ENCODE results near the gene STAG3.
"Not testable (repeated sequence)": the region's sequence is repeated elsewhere in the genome, so short reads cannot be mapped to it uniquely, and the experiment has no call there.

Gene STAG3

GRCh38 chr7:100177045-100178001 is at the start of gene STAG3, which contains the start of gene GPC2:
STAG3 (plus strand) TSS chr7:100177918; CDS start chr7:100180557, 2,639 bp downstream.
GPC2 (minus strand) TSS chr7:100177381; CDS start chr7:100177199, 182 bp downstream.
- peak; percentile 90 for DNase-seq

- no peak for DNase-seq
Measured at GRCh38 chr7:100128637-100128963, 49.1 kb upstream of the STAG3 start.

DNA sequence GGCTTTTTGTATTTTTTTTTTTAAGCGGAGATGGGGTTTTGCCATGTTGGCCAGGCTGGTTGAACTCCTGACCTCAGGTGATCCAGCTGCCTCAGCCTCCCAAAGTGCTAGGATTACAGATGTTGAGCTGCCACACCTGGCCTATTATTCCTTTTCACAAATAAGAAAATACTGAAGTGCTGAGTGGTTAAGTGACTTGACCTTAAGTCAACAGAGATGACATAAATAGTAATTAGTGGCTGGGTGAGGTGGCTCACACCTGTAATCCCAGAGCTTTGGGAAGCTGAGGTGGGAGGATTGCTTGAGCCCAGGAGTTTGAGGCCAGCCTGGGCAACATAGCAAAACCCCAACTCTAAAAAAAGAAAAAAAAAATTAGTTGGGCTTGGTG is 47.5 kb upstream of the STAG3 start:
- DNase-seq: peak; percentile 57

GRCh38 chr7:100130608-100131453 is 46.9 kb upstream of the STAG3 start:
- peak; percentile 54 for DNase-seq

GRCh38 chr7:100132126-100132525 is 45.6 kb upstream of the STAG3 start:
- DNase-seq: peak; percentile 68

DNA sequence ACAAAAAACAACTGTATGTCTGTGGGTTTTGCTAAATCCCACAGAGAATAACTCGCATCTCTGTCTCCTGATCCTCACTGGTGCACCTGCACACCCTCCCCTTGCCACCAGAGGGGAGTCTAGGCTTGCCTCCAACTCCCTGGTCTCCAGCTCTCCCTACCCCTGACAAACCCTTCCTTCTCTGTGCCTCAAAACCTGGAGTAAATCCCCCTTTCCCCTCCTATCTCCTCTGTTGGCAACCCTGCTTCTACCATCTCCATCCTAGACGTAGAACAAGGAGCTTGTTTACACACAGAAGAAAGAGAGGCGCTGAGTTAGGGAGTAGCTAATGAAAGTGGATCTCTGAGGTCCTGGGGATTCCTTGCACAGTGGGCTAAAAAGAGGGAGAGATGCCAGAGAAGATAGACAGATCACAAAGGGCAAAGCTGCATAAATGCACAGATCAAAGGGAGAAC is 45.0 kb upstream of the STAG3 start:
- DNase-seq: peak; percentile 56

DNA sequence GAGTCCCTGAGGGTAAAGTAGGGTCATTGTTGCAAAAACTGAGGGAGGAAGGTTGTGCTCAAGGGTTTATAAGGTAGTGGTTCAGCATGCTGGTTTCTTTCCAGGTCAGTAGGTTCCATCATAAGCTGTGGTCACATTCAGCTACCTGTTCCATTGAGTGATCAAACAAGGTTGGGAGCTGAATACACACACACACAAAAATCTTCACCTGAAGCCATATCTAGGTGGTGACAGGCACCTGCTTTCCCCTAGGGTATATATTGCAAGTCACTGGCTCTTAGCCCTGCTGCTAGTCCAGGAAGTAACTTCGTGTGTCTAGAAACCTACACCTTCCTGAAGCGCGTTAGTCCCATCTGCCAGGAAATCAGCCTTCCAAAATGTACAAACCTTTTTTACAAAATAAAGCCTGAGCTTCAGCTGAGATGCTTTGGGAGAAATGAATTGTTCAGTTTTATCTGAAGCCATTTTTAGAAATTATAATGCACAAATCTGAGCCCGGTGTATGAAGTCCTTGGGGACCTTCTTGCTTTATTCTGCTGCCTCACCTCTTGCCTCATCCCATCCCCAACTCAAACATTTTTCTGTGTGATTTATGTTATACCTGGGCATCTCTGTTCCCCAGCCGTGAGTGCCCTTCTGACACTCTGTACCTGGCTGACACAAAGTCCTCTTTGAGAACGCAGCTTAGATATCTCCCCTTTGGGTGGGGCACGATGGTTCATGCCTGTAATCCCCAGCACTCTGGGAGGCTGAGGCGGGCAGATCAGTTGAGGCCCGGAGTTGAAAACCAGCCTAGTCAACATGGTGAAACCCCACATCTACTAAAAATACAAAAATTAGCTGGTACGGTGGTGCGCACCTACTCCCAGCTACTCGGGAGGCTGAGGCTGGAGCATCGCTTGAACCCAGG is 39.6 kb upstream of the STAG3 start:
- DNase-seq: no peak

GRCh38 chr7:100141555-100141949 is 36.2 kb upstream of the STAG3 start:
- no peak for DNase-seq

GRCh38 chr7:100142461-100142860 is 35.3 kb upstream of the STAG3 start:
- DNase-seq: no peak

DNA sequence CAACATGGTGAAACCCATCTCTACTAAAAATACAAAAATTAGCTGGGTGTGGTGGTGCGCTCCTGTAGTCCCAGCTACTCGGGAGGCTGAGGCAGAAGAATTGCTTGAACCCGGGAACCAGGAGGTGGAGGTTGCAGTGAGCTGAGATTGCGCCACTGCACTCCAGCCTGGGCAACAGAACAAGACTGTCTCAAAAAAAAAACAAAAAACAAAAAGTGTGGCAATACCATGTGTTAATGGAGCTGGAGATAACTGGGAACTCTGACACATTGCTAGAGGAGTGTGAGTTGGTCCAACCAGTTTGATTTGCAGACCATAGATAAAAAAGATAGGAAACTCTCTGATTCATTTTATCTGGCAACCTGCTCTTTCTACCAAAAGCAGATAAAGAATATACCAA is 31.4 kb upstream of the STAG3 start:
- not testable (repeated sequence) for DNase-seq

GRCh38 chr7:100147278-100147677 is 30.4 kb upstream of the STAG3 start:
- DNase-seq: no peak

GRCh38 chr7:100148225-100148558 is 29.5 kb upstream of the STAG3 start:
- DNase-seq: no peak

GRCh38 chr7:100148559-100149328 is 29.0 kb upstream of the STAG3 start, which contains the start of gene LAMTOR4:
LAMTOR4 (plus strand) TSS chr7:100148918; CDS start chr7:100148973, 55 bp downstream.
- DNase-seq: peak; percentile 96

DNA sequence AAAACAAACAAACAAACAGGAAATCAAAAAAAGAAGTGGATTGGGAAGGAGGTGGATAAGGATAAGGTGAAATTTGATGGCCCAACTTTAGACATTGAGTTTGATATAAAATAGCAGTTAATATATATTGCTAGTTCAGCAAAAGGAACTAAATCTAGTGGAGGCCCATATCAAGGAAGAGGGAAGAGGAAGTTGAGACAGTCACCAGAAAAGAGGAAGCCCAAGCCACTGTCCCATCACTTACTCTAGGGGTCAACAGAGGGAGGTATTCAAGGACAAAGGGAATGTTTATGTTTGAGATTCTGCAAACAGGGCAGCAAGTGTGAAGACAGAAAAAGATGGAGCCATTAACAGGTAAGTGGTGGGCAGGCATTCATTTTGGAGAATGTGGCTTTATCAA is 25.3 kb upstream of the STAG3 start:
- DNase-seq: no peak

DNA sequence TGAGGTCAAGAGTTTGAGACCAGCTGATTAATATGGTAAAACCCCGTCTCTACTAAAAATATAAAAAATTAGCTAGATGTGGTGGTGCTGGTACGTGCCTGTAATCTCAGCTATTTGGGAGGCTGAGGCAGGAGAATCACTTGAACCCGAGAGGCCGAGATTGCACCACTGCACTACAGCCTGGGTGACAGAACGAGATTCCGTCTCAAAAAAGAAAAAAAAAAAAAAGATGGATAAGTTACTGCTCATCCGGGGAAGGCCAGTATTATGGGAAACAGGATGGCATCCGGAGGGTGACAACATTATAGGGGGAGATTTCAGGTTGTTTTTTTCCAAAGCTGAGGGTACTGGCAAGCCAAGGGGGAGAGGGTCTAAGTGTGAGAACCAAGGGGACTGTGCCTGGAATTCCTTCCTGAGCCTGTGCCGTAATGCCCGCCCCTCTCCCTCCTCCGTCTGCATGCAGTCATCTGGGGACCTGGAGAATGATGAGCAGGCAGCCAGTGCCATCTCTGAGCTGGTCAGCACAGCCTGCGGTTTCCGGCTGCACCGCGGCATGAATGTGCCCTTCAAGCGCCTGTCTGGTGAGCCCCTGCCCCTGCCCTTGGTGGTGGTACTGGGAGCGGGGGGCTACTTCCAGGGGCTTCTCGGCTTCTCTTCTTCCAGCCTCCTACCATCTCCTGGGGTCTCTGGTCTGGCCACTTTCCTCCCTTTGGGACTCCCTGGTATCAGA is 24.6 kb upstream of the STAG3 start:
- DNase-seq: no peak

DNA sequence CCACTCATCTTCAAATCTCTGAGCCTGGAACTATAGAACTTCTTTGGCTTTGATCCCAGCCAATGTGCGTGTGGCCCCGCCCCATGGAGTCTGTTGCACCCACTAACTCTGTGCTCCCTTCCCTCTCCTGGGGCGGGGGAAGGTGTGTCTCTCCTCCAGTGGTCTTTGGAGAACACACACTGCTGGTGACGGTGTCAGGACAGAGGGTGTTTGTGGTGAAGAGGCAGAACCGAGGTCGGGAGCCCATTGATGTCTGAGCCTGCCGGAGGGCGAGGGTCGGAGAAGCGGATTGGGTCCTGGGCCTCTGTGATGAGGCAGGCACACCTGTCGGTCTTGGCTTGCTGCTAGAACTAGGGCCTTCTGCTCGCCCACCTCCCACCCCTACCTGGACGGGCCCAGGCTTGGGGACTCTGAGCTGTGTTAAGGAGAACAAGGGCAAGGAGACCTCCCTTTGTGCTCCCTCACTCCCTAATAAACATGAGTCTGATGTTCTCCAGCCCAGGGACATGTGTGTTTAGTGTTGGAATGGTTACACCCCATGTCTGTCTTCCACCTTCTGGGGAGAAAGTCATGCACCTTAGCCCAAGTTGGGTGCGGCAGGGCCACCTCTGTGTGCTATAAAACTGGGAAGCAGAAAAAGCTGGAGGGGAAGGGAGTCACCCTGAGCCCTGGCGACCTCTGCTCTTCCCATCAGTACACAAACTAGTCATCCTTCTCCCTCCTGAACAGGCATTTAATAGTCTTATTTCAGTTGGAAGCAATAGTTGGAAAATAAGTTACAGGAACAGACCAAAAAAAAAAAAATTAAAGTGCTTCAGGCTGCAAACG is 23.8 kb upstream of the STAG3 start:
- DNase-seq: no peak

- no peak for DNase-seq
Measured at GRCh38 chr7:100154651-100155491, 22.8 kb upstream of the STAG3 start.

- no peak for DNase-seq
Measured at GRCh38 chr7:100155553-100156317, 22.0 kb upstream of the STAG3 start.
